OCI-LY3 (cell line): ENCODE results near the gene ATG16L2.

Source experiments
- H2AFZ ChIP-seq: fragments of 200-600, 300-600 bp; shearing (Covaris generic); 2 replicates; pipeline ENCODE4 v1.6.0; 2014; ENCODE audit warnings: antibody characterized with exemption, low read depth, low read length
- H3K27ac ChIP-seq: fragments of 200-600, 300-600 bp; sonication (generic); 2 replicates; pipeline ENCODE4 v1.5.1; 2014; ENCODE audit warnings: mild to moderate bottlenecking, low read length, moderate library complexity, mixed read lengths
- H3K27me3 ChIP-seq: fragments of 200-600, 300-600 bp; sonication (generic); 2 replicates; pipeline ENCODE4 v1.6.1; 2014; ENCODE audit warnings: low read depth, low read length, mixed read lengths
- H3K36me3 ChIP-seq: fragments of 200-600, 300-600 bp; sonication (generic); replicated peaks from 2 replicates; pipeline ENCODE3; 2014; ENCODE audit warnings: low read depth, low read length, mixed read lengths
- H3K4me1 ChIP-seq: fragments of 300-600, 200-600 bp; sonication (generic); 2 replicates; pipeline ENCODE4 v1.6.1; 2014; ENCODE audit warnings: low read length, mixed read lengths
- H3K4me2 ChIP-seq: fragments of 200-600, 300-600 bp; sonication (generic); 2 replicates; pipeline ENCODE4 v1.6.1; 2014; ENCODE audit warnings: low read length, mixed read lengths
- H3K4me3 ChIP-seq: fragments of 300-600, 200-600 bp; sonication (generic); 2 replicates; pipeline ENCODE4 v1.5.1; 2014; ENCODE audit warnings: antibody characterized with exemption, mild to moderate bottlenecking, low read length, moderate library complexity
- H3K79me2 ChIP-seq: fragments of 300-600, 200-600 bp; shearing (Covaris generic); 2 replicates; pipeline ENCODE4 v1.6.1; 2014; ENCODE audit warnings: mild to moderate bottlenecking, low read length, mixed read lengths
- H3K9ac ChIP-seq: fragments of 300-600, 200-600 bp; shearing (Covaris generic); 2 replicates; pipeline ENCODE4 v1.6.0; 2014; ENCODE audit warnings: mild to moderate bottlenecking, low read length, moderate library complexity
- H3K9me3 ChIP-seq: fragments of 200-600, 300-600 bp; shearing (Covaris generic); 2 replicates; pipeline ENCODE4 v1.6.1; 2014; ENCODE audit warnings: low read length, mixed read lengths; ENCODE audit not compliant: insufficient read depth
- H4K20me1 ChIP-seq: fragments of 200-600, 300-600 bp; sonication (generic); 2 replicates; pipeline ENCODE4 v1.6.1; 2016; ENCODE audit warnings: low read length, mixed read lengths; ENCODE audit not compliant: insufficient read depth
- CTCF ChIP-seq: fragments of 200-600, 300-600 bp; sonication (generic); IDR thresholded peaks from 2 replicates; pipeline ENCODE4 v1.5.1; 2014; ENCODE audit warnings: antibody characterized with exemption, low read length, low read depth
- EZH2phosphoT487 ChIP-seq: fragments of 200-600 bp; shearing (Covaris generic); IDR thresholded peaks from 2 replicates; pipeline ENCODE4 v1.6.1; 2018; ENCODE audit warnings: antibody characterized with exemption, mixed run types, low read depth

ATG16L2 gene

DNA sequence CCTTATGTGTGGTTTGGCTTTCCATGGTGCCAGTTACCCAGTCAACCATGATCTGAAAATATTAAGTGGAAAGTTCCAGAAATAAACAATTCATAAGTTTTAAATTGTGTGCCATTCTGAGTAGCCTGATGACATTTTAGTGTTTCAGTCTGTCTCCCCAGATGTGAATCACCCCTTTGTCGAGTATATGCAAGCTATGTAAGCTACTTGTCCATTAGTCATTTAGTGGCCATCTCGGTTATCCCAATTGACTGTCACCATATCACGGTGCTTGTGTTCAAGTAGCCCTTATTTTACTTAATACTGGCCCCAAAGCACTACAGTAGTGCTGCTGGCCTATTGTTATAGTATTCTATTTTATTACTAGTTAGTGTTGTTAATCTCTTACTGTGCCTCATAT, 44.9 kb downstream of the ATG16L2 start:
- Histone ChIP-seq H3K9ac (no peak overlapping the region), H3K79me2 (peaks cover 90% of the 10 kb centered on the region), H3K4me2 (no peak overlapping the region), H3K36me3 (peaks cover 73% of the 10 kb centered on the region), H4K20me1 (peaks cover 57% of the 10 kb centered on the region), H2AFZ (no peak overlapping the region), H3K4me1 (no peaks in the 10 kb centered on the region), H3K9me3 (no peaks in the 10 kb centered on the region), H3K4me3 (no peak overlapping the region), H3K27me3 (no peaks in the 10 kb centered on the region), H3K27ac (no peak overlapping the region)
- TF ChIP-seq EZH2phosphoT487 (no peak), CTCF (no peak)

DNA sequence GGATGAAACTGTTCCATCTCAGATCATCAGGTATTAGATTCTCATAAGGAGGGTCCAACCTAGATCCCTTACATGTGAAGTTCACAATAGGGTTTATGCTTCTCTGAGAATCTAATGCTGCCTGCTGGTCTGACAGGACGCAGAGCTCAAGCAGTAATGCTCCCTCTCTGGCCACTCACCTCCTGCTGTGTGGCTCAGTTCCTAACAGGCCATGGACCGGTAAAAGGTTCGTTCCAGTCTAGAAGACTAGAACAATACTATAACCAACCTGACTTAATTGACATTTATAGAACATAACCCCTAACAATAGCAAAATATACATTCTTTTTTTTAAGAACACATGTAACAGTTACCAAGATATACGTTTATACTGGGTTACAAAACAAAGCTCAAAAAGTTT, 45.8 kb downstream of the ATG16L2 start:
- no peak overlapping the region for H3K27ac ChIP-seq
- peaks cover 91% of the 10 kb centered on the region for H3K79me2 ChIP-seq
- no peak overlapping the region for H3K4me3 ChIP-seq
- H3K9ac ChIP-seq = no peak overlapping the region
- peaks cover 74% of the 10 kb centered on the region for H3K36me3 ChIP-seq
- no peak overlapping the region for H2AFZ ChIP-seq
- peaks cover 53% of the 10 kb centered on the region for H4K20me1 ChIP-seq
- no peaks in the 10 kb centered on the region for H3K27me3 ChIP-seq
- no peaks in the 10 kb centered on the region for H3K9me3 ChIP-seq
- TF ChIP-seq CTCF (no peak), EZH2phosphoT487 (no peak)
- no peaks in the 10 kb centered on the region for H3K4me1 ChIP-seq
- H3K4me2 ChIP-seq = no peak overlapping the region

DNA sequence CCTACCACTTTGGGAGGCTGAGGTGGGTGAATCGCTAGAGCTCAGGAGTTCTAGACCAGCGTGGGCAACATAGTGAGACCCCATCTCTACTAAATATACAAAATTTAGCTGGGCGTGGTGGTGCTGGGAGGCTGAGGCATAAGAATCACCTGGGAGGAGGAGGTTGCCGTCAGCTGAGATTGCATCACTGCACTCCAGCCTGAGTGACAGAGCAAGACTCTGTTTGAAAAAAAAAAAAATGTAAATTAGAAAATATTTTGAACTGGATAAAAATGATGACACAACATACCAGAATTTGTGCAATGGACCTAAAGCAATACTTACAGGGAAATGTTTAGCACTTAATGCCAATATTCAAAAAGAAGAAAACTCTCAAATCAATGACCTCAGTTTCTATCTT, 46.4 kb downstream of the ATG16L2 start:
- H3K27ac ChIP-seq = no peak overlapping the region
- peaks cover 74% of the 10 kb centered on the region for H3K36me3 ChIP-seq
- H2AFZ ChIP-seq = no peak overlapping the region
- H3K27me3 ChIP-seq = no peaks in the 10 kb centered on the region
- H3K79me2 ChIP-seq = peaks cover 90% of the 10 kb centered on the region
- H3K4me1 ChIP-seq = no peaks in the 10 kb centered on the region
- H3K9me3 ChIP-seq = no peaks in the 10 kb centered on the region
- H3K9ac ChIP-seq = no peak overlapping the region
- H4K20me1 ChIP-seq = peaks cover 54% of the 10 kb centered on the region
- TF ChIP-seq CTCF (no peak), EZH2phosphoT487 (no peak)
- H3K4me2 ChIP-seq = no peak overlapping the region
- no peak overlapping the region for H3K4me3 ChIP-seq

DNA sequence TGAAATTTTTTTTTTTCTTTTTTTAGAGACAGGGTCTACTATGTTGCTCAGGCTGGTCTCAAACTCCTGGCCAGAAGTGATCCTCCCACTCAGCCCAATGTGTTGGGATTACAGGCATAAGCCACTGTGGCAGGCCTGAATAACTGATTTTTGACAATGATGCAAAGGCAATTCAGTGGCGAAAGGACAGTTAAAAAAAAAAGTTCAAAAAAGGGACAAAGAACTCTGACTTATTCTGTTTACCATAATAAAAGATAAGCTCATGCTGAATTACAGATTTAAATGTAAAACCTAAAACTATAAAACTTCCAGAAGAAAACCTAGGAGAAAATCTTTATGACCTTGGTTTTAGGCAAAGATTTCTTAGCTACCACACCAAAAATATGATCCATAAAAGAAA, 48.9 kb downstream of the ATG16L2 start:
- no peak for TF ChIP-seq CTCF
- TF ChIP-seq EZH2phosphoT487 = no peak
- H3K4me1 ChIP-seq = no peaks in the 10 kb centered on the region
- H3K9ac ChIP-seq = no peak overlapping the region
- no peak overlapping the region for H3K4me3 ChIP-seq
- H3K36me3 ChIP-seq = peaks cover 72% of the 10 kb centered on the region
- no peaks in the 10 kb centered on the region for H3K27me3 ChIP-seq
- no peak overlapping the region for H3K27ac ChIP-seq
- H4K20me1 ChIP-seq = peaks cover 55% of the 10 kb centered on the region
- H3K4me2 ChIP-seq = no peak overlapping the region
- no peaks in the 10 kb centered on the region for H3K9me3 ChIP-seq
- H2AFZ ChIP-seq = no peak overlapping the region
- peaks cover 82% of the 10 kb centered on the region for H3K79me2 ChIP-seq
